GM12872 (cell line): ENCODE measurements around the gene ZNRF2.

Experiments used
- TF ChIP-seq, protein P1 (sequence below): IDR thresholded peaks from 3 replicates; pipeline ENCODE4 v1.5.1; 2011; ENCODE audit warnings: low read depth, mild to moderate bottlenecking, low read length, moderate library complexity; ENCODE audit not compliant: insufficient read depth

The ZNRF2 gene

GRCh38 chr7:30364773-30365172, 80.4 kb downstream of the ZNRF2 start:
- TF ChIP-seq, protein P1, sequence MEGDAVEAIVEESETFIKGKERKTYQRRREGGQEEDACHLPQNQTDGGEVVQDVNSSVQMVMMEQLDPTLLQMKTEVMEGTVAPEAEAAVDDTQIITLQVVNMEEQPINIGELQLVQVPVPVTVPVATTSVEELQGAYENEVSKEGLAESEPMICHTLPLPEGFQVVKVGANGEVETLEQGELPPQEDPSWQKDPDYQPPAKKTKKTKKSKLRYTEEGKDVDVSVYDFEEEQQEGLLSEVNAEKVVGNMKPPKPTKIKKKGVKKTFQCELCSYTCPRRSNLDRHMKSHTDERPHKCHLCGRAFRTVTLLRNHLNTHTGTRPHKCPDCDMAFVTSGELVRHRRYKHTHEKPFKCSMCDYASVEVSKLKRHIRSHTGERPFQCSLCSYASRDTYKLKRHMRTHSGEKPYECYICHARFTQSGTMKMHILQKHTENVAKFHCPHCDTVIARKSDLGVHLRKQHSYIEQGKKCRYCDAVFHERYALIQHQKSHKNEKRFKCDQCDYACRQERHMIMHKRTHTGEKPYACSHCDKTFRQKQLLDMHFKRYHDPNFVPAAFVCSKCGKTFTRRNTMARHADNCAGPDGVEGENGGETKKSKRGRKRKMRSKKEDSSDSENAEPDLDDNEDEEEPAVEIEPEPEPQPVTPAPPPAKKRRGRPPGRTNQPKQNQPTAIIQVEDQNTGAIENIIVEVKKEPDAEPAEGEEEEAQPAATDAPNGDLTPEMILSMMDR: no peak

- TF ChIP-seq, protein P1: no peak
Measured at GRCh38 chr7:30365621-30366020, 81.2 kb downstream of the ZNRF2 start.

GRCh38 chr7:30366606-30367005, 82.2 kb downstream of the ZNRF2 start:
- TF ChIP-seq, protein P1: no peak

DNA sequence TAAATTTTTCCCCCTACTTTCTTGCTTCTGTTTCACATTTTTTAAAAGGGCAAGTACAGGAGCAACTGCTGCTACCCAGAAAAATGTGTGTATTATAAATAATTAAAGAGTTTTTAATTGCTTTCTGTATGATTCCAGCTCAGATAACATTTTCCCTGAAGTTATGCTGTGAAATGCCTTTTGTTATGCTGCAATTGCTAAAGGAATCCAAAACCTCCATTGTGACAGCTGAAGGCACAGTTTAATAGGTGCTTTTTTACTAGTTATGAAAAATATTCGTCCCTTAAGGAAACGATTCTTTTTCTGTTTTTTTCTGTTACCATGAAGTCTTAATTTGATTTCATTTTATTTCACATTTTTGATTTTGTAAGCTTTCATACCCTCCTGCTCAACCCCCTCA, 83.2 kb downstream of the ZNRF2 start:
- TF ChIP-seq, protein P1: no peak

- TF ChIP-seq, protein P1: no peak
Measured at GRCh38 chr7:30369879-30370278, 85.5 kb downstream of the ZNRF2 start.

DNA sequence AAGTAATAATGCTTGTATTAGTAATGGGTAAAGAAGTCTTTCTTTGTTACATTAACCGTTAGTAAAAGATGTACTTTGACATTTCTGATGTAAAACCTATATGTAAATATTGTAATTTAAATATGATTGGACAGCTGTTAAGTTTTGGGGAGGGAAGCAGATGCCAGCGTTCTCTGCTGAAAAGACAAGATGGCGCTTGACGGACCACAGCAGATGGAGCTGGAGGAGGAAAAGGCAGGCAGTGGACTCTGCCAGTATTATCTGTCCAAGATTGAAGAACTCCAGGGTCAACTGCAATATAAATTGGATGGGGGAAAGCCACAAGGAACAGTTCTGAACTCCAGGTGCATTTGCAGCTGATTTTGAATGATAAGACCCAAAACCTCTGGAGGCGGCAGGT, 86.9 kb downstream of the ZNRF2 start:
- TF ChIP-seq, protein P1: no peak

- TF ChIP-seq, protein P1: no peak
Measured at GRCh38 chr7:30378275-30378674, 93.9 kb downstream of the ZNRF2 start.

GRCh38 chr7:30379131-30379530, 94.7 kb downstream of the ZNRF2 start:
- TF ChIP-seq, protein P1: no peak
